Suprapubic skin (tissue), 4 donors: ENCODE measurements around the gene NT5C3A.
"Not testable (repeated sequence)": the region's sequence is repeated elsewhere in the genome, so short reads cannot be mapped to it uniquely, and the experiment has no call there.

ENCODE experiments used
- EP300 ChIP-seq: sonication (generic); formaldehyde crosslinking; IDR thresholded peaks from one replicate; pipeline ENCODE4 v1.6.1; 2017; ENCODE audit warnings: antibody characterized with exemption
- POLR2A ChIP-seq, 2 donors: fragments of 450-650 bp; IDR thresholded peaks; one replicate each; pipeline ENCODE4 v1.6.1; 2017; ENCODE audit warnings: antibody characterized with exemption in 2 of 2, mild to moderate bottlenecking in 2 of 2, moderate library complexity in 2 of 2
- POLR2AphosphoS5 ChIP-seq, 3 donors: sonication (generic); formaldehyde crosslinking; IDR thresholded peaks; one replicate each; pipeline ENCODE4 v1.6.1; 2017; ENCODE audit warnings: antibody characterized with exemption in 3 of 3
- TF ChIP-seq, protein P1 (sequence below), 2 donors: fragments of 200-600 bp in 1 of 2; fragments of 450-650 bp in 1 of 2; sonication (generic) in 1 of 2; IDR thresholded peaks; one replicate each; pipeline ENCODE4 v1.5.1; 2016 to 2019; ENCODE audit warnings: antibody characterized with exemption in 2 of 2, mild to moderate bottlenecking in 1 of 2, moderate library complexity in 1 of 2

- TF ChIP-seq, protein P1, sequence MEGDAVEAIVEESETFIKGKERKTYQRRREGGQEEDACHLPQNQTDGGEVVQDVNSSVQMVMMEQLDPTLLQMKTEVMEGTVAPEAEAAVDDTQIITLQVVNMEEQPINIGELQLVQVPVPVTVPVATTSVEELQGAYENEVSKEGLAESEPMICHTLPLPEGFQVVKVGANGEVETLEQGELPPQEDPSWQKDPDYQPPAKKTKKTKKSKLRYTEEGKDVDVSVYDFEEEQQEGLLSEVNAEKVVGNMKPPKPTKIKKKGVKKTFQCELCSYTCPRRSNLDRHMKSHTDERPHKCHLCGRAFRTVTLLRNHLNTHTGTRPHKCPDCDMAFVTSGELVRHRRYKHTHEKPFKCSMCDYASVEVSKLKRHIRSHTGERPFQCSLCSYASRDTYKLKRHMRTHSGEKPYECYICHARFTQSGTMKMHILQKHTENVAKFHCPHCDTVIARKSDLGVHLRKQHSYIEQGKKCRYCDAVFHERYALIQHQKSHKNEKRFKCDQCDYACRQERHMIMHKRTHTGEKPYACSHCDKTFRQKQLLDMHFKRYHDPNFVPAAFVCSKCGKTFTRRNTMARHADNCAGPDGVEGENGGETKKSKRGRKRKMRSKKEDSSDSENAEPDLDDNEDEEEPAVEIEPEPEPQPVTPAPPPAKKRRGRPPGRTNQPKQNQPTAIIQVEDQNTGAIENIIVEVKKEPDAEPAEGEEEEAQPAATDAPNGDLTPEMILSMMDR (IDR thresholded peaks at IDR 0.05), result not testable (repeated sequence)
- TF ChIP-seq EP300; POLR2AphosphoS5 (IDR thresholded peaks at IDR 0.05); POLR2A (IDR thresholded peaks at IDR 0.05): not testable (repeated sequence)
Measured at GRCh38 chr7:32979246-32979645, 83.3 kb downstream of the NT5C3A start.
